SH-SY5Y (cell line): ENCODE data around the gene CA10.

ENCODE experiments used
- GATA2 ChIP-seq: IDR thresholded peaks from 2 replicates; pipeline ENCODE4 v1.6.1; 2011; ENCODE audit warnings: mild to moderate bottlenecking, low read depth, low read length
- GATA3 ChIP-seq: IDR thresholded peaks from 2 replicates; pipeline ENCODE4 v1.6.1; 2011; ENCODE audit warnings: low read depth, mild to moderate bottlenecking, low read length, moderate library complexity

DNA sequence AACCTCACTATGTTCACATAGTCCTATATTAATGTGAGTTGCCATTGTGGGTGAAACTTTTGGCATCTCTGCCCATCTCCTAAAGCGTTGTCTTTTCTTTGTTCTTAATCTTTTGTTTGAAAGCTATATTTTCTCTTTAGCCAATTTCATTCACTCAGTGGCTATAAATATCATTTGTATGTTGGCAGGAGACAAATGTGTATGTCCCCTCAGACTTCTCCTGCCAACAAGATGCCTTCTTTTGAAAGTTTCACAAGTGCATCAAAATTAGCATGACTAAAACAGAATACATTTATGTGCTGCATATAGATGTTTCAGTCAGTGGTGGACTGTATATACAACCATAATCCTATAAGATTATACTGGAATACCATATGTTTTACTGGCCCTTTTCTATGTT, 109.0 kb downstream of the CA10 start:
- TF ChIP-seq GATA3 = no peak
- TF ChIP-seq GATA2 = no peak
